ENCODE results near the gene CDK14. TPM values are rescaled to one million over a fixed set of nuclear protein-coding genes. Genes with fewer than 3 reads are reported as not detected.

CDK14 gene
- total and polyA plus RNA-seq, 2 of the 8 experiments (the other 6 are each of a cell fraction or from before 2014, with no cell fraction given) = 5.5 to 47.3 TPM

GRCh38 chr7:90789736-90790306 is 193.7 kb downstream of the CDK14 start (continued):
- TF ChIP-seq CHD7 (IDR thresholded peaks at IDR 0.05; ENCODE audit: insufficient replicate concordance, low read length) = no peak
